ENCODE measurements around the gene RET.

Gene RET

DNA sequence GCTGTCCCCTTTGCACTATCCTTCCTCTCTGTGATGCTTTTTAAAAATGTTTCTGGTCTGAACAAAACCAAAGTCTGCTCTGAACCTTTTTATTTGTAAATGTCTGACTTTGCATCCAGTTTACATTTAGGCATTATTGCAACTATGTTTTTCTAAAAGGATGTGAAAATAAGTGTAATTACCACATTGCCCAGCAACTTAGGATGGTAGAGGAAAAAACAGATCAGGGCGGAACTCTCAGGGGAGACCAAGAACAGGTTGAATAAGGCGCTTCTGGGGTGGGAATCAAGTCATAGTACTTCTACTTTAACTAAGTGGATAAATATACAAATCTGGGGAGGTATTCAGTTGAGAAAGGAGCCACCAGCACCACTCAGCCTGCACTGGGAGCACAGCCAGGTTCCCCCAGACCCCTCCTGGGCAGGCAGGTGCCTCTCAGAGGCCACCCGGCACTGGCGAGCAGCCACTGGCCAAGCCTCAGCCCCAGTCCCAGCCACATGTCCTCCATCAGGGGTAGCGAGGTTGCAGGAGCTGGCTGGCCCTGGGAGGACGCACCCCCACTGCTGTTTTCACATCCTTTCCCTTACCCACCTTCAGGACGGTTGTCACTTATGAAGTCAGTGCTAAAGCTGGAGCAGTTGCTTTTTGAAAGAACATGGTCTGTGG, 50.0 kb downstream of the RET start:
- no peak overlapping the region for H3K4me3 ChIP-seq (ENCODE audit: control insufficient read depth, low read depth, low read length)
- no peak for DNase-seq (ENCODE audit: low read depth)
- no peak for TF ChIP-seq CTCF (conservative IDR thresholded peaks at IDR 0.05; ENCODE audit: control insufficient read depth, insufficient read depth, low read depth, low read length)

DNA sequence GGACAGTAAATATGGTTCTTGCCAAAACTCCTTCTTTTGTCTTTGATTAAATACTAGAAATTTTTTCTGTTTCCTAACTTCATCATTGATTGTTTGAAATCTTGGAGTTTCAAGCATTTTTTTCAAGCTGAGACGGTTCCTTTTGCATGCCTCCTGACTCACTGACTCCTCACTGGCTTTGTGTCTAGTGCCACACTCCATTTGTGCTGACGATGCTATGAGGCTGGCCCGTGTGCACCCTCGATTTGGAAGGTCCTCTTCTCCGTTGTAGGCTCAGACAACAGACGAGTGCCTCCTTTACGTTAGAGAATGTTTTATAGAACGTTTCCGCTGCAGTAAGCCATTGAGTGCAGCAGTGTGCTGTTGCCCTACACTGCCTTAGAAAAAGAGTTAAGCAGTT, 50.6 kb downstream of the RET start:
- no peak for DNase-seq (ENCODE audit: low read depth)
- TF ChIP-seq CTCF (conservative IDR thresholded peaks at IDR 0.05; ENCODE audit: control insufficient read depth, insufficient read depth, low read depth, low read length): no peak
- no peak overlapping the region for H3K4me3 ChIP-seq (ENCODE audit: control insufficient read depth, low read depth, low read length)

DNA sequence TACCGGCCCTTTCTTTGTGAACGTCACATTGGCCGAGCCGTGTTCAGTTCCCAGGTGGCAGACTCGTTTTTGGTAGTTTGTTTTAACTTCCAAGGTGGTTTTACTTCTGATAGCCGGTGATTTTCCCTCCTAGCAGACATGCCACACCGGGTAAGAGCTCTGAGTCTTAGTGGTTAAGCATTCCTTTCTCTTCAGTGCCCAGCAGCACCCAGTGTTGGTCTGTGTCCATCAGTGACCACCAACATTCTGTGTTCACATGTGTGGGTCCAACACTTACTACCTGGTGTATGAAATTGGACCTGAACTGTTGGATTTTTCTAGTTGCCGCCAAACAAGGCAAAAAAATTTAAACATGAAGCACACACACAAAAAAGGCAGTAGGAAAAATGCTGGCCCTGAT, 51.5 kb downstream of the RET start:
- DNase-seq (ENCODE audit: low read depth): no peak
- TF ChIP-seq CTCF (conservative IDR thresholded peaks at IDR 0.05; ENCODE audit: control insufficient read depth, insufficient read depth, low read depth, low read length): no peak
- no peak overlapping the region for H3K4me3 ChIP-seq (ENCODE audit: control insufficient read depth, low read depth, low read length)

- no peak for TF ChIP-seq CTCF (conservative IDR thresholded peaks at IDR 0.05; ENCODE audit: control insufficient read depth, insufficient read depth, low read depth, low read length)
- peak; percentile 96 for DNase-seq (ENCODE audit: low read depth)
Measured at GRCh38 chr10:43128958-43129706, 52.3 kb downstream of the RET start.

DNA sequence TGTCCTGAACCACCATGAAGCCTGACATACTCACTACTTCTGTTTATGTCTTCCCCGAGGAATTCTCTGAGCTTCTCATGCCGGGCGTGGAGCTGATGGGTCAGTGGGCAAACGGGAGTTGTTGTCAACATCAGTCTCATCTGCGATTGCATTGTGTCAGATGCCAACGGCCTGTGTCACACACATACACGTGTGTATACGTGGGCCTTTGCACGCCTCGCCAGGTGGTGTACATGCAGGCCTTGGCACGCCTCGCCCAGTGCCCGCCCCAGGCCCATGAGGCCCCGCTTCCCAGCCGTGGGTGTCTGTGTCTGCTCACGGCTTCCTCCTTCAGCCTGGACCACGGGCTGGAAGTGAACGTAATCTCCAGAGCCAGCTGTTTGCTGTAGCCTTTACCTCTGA, 53.9 kb downstream of the RET start:
- no peak overlapping the region for H3K4me3 ChIP-seq (ENCODE audit: control insufficient read depth, low read depth, low read length)
- no peak for TF ChIP-seq CTCF (conservative IDR thresholded peaks at IDR 0.05; ENCODE audit: control insufficient read depth, insufficient read depth, low read depth, low read length)
- DNase-seq (ENCODE audit: low read depth): no peak

More at GRCh38 chr10:43128958-43129706, 52.3 kb downstream of the RET start:
- H3K4me3 ChIP-seq (ENCODE audit: control insufficient read depth, low read depth, low read length): no peak overlapping the region

GRCh38 chr10:43131256-43131655, 54.4 kb downstream of the RET start:
- H3K4me3 ChIP-seq (ENCODE audit: control insufficient read depth, low read depth, low read length): no peak overlapping the region
- no peak for DNase-seq (ENCODE audit: low read depth)
- no peak for TF ChIP-seq CTCF (conservative IDR thresholded peaks at IDR 0.05; ENCODE audit: control insufficient read depth, insufficient read depth, low read depth, low read length)

Measured in fibroblast of mammary gland (primary cell).